Vagina (tissue), 2 donors: ENCODE results near the gene MS4A18. TPM values are rescaled to one million over a fixed set of nuclear protein-coding genes. Genes with fewer than 3 reads are reported as not detected.

Experiments used
- DNase-seq, 2 donors: peaks; one replicate each; pipeline ENCODE4 v3.0.0-alpha.2; 2017; ENCODE audit errors: extremely low spot score in 2 of 2
- H3K27ac ChIP-seq: fragments of 200-600 bp; sonication (generic); one replicate; pipeline ENCODE4 v1.5.1; 2019
- H3K27me3 ChIP-seq: fragments of 200-600 bp; sonication (generic); one replicate; pipeline ENCODE4 v1.5.1; 2019
- H3K36me3 ChIP-seq, 2 donors: fragments of 200-600 bp; sonication (generic); one replicate each; pipeline ENCODE4 v1.5.1; 2017 to 2019
- H3K4me1 ChIP-seq: fragments of 200-600 bp; sonication (generic); one replicate; pipeline ENCODE4 v1.5.1; 2019
- H3K4me3 ChIP-seq, 2 donors: fragments of 200-600 bp; sonication (generic); 1 replicate in 1 of 2; 2 replicates in 1 of 2; pipeline ENCODE4 v1.5.1; 2016 to 2019
- H3K9me3 ChIP-seq: fragments of 200-600 bp; sonication (generic); one replicate; pipeline ENCODE4 v1.5.1; 2019
- CTCF ChIP-seq, 3 experiments: fragments of 450-650 bp in 2 of 3; fragments of 200-600 bp in 1 of 3; sonication (generic) in 1 of 3; IDR thresholded peaks; one replicate each; pipeline ENCODE4 v1.5.1; 2017 to 2019; ENCODE audit warnings: antibody characterized with exemption in 3 of 3, mild to moderate bottlenecking in 2 of 3, moderate library complexity in 2 of 3
- POLR2A ChIP-seq, 2 donors: fragments of 450-650 bp; IDR thresholded peaks; one replicate each; pipeline ENCODE4 v1.6.1; 2017; ENCODE audit warnings: antibody characterized with exemption in 2 of 2, mild to moderate bottlenecking in 2 of 2, moderate library complexity in 2 of 2
- POLR2AphosphoS5 ChIP-seq, 2 donors: sonication (generic); formaldehyde crosslinking; IDR thresholded peaks; one replicate each; pipeline ENCODE4 v1.9.0; 2017; ENCODE audit warnings: antibody characterized with exemption in 2 of 2, mild to moderate bottlenecking in 2 of 2, low read depth in 1 of 2; ENCODE audit not compliant: insufficient read depth in 1 of 2
- intact Hi-C: fragments of 100-400 bp; cut with DNase I; formaldehyde crosslinking; loops from one replicate; pipeline ENCODE4 v1.15.1; 2023
- total RNA-seq: library from RNA; depleted of rRNA; stranded (reverse); fragments of >200 nt; gene quantifications from one replicate; pipeline ENCODE4 v1.2.3, GENCODE V29; 2016

Gene MS4A18
- total RNA-seq, 1 donor from 2014 or later: not detected

- Histone ChIP-seq H3K4me3 (no peak overlapping the region), H3K27ac (no peak overlapping the region), H3K36me3 (no peaks in the 10 kb centered on the region), H3K27me3 (no peaks in the 10 kb centered on the region), H3K9me3 (no peaks in the 10 kb centered on the region), H3K4me1 (no peaks in the 10 kb centered on the region)
- DNase-seq: no peak
- TF ChIP-seq CTCF (IDR thresholded peaks at IDR 0.05) (no peak), POLR2A (IDR thresholded peaks at IDR 0.05) (no peak), POLR2AphosphoS5 (IDR thresholded peaks at IDR 0.05; ENCODE audit: insufficient read depth in 1 of 2, low read depth in 1 of 2) (no peak)
- intact Hi-C loops: no loop called here
These were observed 59.4 kb downstream of the MS4A18 start for GRCh38 chr11:60783911-60784310.

GRCh38 chr11:60785136-60785535 lies 60.6 kb downstream of the MS4A18 start, which contains the start of gene MS4A10:
Gene MS4A10 (plus strand): TSS chr11:60785333. CDS start chr11:60790336, 5,003 bp downstream.
- intact Hi-C loops: no loop called here
- Histone ChIP-seq H3K27me3 (no peaks in the 10 kb centered on the region), H3K4me3 (no peak within 1 kb of the TSS), H3K4me1 (no peaks in the 10 kb centered on the region), H3K36me3 (no peaks in the 10 kb centered on the region), H3K27ac (no peak within 1 kb of the TSS), H3K9me3 (no peaks in the 10 kb centered on the region)
- DNase-seq: no peak
- no peak for TF ChIP-seq POLR2A (IDR thresholded peaks at IDR 0.05)
- TF ChIP-seq POLR2AphosphoS5 (IDR thresholded peaks at IDR 0.05; ENCODE audit: insufficient read depth in 1 of 2, low read depth in 1 of 2): no peak
- no peak for TF ChIP-seq CTCF (IDR thresholded peaks at IDR 0.05)

- H3K4me3 ChIP-seq: no peak overlapping the region
- H3K27me3 ChIP-seq: no peaks in the 10 kb centered on the region
- no peaks in the 10 kb centered on the region for H3K9me3 ChIP-seq
- intact Hi-C loops: no loop called here
- no peak for TF ChIP-seq POLR2A (IDR thresholded peaks at IDR 0.05)
- TF ChIP-seq CTCF (IDR thresholded peaks at IDR 0.05): no peak
- no peak for TF ChIP-seq POLR2AphosphoS5 (IDR thresholded peaks at IDR 0.05; ENCODE audit: insufficient read depth in 1 of 2, low read depth in 1 of 2)
- no peaks in the 10 kb centered on the region for H3K4me1 ChIP-seq
- H3K36me3 ChIP-seq: no peaks in the 10 kb centered on the region
- no peak overlapping the region for H3K27ac ChIP-seq
- no peak for DNase-seq
These were observed 61.4 kb downstream of the MS4A18 start for GRCh38 chr11:60785806-60786361.

- TF ChIP-seq POLR2A (IDR thresholded peaks at IDR 0.05) (no peak), POLR2AphosphoS5 (IDR thresholded peaks at IDR 0.05; ENCODE audit: insufficient read depth in 1 of 2, low read depth in 1 of 2) (no peak), CTCF (IDR thresholded peaks at IDR 0.05) (no peak)
- no peaks in the 10 kb centered on the region for H3K36me3 ChIP-seq
- H3K4me1 ChIP-seq: no peaks in the 10 kb centered on the region
- no peak overlapping the region for H3K4me3 ChIP-seq
- H3K27ac ChIP-seq: no peak overlapping the region
- no peak for DNase-seq
- no peaks in the 10 kb centered on the region for H3K27me3 ChIP-seq
- intact Hi-C loops: no loop called here
- H3K9me3 ChIP-seq: no peaks in the 10 kb centered on the region
These were observed 62.5 kb downstream of the MS4A18 start for GRCh38 chr11:60786811-60787567.
